ENCODE measurements around the gene GRM2. TPM values are rescaled to one million over a fixed set of nuclear protein-coding genes. Genes with fewer than 3 reads are reported as not detected.

GRM2 gene
- total and polyA plus RNA-seq, 2 donors = 0.05 to 0.91 TPM

DNA sequence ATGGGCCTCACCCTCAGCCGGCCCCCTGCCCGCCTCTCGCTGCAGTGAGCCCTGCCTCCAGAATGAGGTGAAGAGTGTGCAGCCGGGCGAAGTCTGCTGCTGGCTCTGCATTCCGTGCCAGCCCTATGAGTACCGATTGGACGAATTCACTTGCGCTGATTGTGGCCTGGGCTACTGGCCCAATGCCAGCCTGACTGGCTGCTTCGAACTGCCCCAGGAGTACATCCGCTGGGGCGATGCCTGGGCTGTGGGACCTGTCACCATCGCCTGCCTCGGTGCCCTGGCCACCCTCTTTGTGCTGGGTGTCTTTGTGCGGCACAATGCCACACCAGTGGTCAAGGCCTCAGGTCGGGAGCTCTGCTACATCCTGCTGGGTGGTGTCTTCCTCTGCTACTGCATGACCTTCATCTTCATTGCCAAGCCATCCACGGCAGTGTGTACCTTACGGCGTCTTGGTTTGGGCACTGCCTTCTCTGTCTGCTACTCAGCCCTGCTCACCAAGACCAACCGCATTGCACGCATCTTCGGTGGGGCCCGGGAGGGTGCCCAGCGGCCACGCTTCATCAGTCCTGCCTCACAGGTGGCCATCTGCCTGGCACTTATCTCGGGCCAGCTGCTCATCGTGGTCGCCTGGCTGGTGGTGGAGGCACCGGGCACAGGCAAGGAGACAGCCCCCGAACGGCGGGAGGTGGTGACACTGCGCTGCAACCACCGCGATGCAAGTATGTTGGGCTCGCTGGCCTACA is 8.5 kb downstream of the GRM2 start:
- H3K27ac ChIP-seq (ENCODE audit: low read depth in 1 of 2, low read length in 1 of 2) = no peak overlapping the region
- 96% methylated on average over 36 of the region's 36 CpGs for WGBS
- DNase-seq (ENCODE audit: low read depth in 6 of 9, low spot score in 9 of 9) = no peak
- no peaks in the 10 kb centered on the region for H3K9me3 ChIP-seq (ENCODE audit: control insufficient read depth in 2 of 2, insufficient read depth in 1 of 2, low read length in 1 of 2)
- H3K36me3 ChIP-seq (ENCODE audit: control insufficient read depth in 2 of 2, insufficient read depth in 2 of 2, low read length in 1 of 2) = no peaks in the 10 kb centered on the region
- H3K4me1 ChIP-seq (ENCODE audit: control insufficient read depth in 2 of 2, insufficient read depth in 2 of 2, low read length in 2 of 2) = no peaks in the 10 kb centered on the region
- no peaks in the 10 kb centered on the region for H3K27me3 ChIP-seq (ENCODE audit: control insufficient read depth in 2 of 2, insufficient read depth in 1 of 2, low read length in 1 of 2)
- H3K4me3 ChIP-seq (ENCODE audit: low read length in 2 of 2) = no peak overlapping the region

DNA sequence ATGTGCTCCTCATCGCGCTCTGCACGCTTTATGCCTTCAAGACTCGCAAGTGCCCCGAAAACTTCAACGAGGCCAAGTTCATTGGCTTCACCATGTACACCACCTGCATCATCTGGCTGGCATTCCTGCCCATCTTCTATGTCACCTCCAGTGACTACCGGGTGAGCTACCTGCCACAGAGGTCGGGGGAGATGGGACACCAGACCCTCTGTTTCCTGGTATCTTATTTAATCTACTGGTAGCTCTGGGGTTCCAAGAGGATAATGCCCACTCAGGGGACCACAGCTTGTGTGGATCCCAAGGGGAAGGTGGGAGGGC is 9.1 kb downstream of the GRM2 start:
- H3K4me1 ChIP-seq (ENCODE audit: control insufficient read depth in 2 of 2, insufficient read depth in 2 of 2, low read length in 2 of 2) = no peaks in the 10 kb centered on the region
- no peak for DNase-seq (ENCODE audit: low read depth in 6 of 9, low spot score in 9 of 9)
- WGBS = 96% methylated on average over 8 of the region's 8 CpGs
- H3K27ac ChIP-seq (ENCODE audit: low read depth in 1 of 2, low read length in 1 of 2) = no peak overlapping the region
- no peaks in the 10 kb centered on the region for H3K27me3 ChIP-seq (ENCODE audit: control insufficient read depth in 2 of 2, insufficient read depth in 1 of 2, low read length in 1 of 2)
- no peaks in the 10 kb centered on the region for H3K9me3 ChIP-seq (ENCODE audit: control insufficient read depth in 2 of 2, insufficient read depth in 1 of 2, low read length in 1 of 2)
- no peaks in the 10 kb centered on the region for H3K36me3 ChIP-seq (ENCODE audit: control insufficient read depth in 2 of 2, insufficient read depth in 2 of 2, low read length in 1 of 2)
- no peak overlapping the region for H3K4me3 ChIP-seq (ENCODE audit: low read length in 2 of 2)

DNA sequence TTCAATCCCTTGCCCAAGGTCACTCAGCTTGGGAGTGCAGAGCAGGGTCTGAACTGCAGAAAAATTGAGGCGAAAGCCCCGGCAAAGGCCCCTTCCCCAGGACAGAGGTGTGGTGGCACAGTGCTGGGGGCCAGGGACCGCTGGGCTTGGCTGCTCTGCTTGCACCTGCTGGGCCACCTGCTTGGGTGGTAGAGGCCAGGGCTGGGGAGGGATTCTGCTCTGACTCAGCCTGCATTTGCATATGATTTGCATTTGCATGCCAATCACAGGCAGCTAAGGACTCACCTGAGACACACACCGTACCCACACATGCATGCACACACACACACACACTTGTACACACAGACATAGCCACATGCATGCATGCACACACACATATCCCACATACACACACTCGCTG is 9.9 kb downstream of the GRM2 start:
- Histone ChIP-seq H3K27me3 (ENCODE audit: control insufficient read depth in 2 of 2, insufficient read depth in 1 of 2, low read length in 1 of 2) (no peaks in the 10 kb centered on the region), H3K4me3 (ENCODE audit: low read length in 2 of 2) (no peak overlapping the region), H3K9me3 (ENCODE audit: control insufficient read depth in 2 of 2, insufficient read depth in 1 of 2, low read length in 1 of 2) (no peaks in the 10 kb centered on the region), H3K27ac (ENCODE audit: low read depth in 1 of 2, low read length in 1 of 2) (no peak overlapping the region), H3K4me1 (ENCODE audit: control insufficient read depth in 2 of 2, insufficient read depth in 2 of 2, low read length in 2 of 2) (no peaks in the 10 kb centered on the region), H3K36me3 (ENCODE audit: control insufficient read depth in 2 of 2, insufficient read depth in 2 of 2, low read length in 1 of 2) (no peaks in the 10 kb centered on the region)
- no peak for DNase-seq (ENCODE audit: low read depth in 6 of 9, low spot score in 9 of 9)
- WGBS = 89% methylated on average over 5 of the region's 5 CpGs

DNA sequence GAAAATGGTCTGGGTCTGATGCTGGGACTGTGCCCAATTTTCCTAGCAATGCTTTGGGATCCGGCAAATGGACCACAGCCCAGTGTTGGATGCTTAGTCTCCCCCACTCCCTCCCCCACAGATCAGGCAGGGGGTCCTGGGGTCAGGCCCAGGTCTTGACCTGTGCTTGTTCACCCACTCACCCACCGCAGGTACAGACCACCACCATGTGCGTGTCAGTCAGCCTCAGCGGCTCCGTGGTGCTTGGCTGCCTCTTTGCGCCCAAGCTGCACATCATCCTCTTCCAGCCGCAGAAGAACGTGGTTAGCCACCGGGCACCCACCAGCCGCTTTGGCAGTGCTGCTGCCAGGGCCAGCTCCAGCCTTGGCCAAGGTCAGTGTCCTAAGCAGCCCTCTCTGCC is 10.6 kb downstream of the GRM2 start:
- H3K36me3 ChIP-seq (ENCODE audit: control insufficient read depth in 2 of 2, insufficient read depth in 2 of 2, low read length in 1 of 2) = no peaks in the 10 kb centered on the region
- no peaks in the 10 kb centered on the region for H3K27me3 ChIP-seq (ENCODE audit: control insufficient read depth in 2 of 2, insufficient read depth in 1 of 2, low read length in 1 of 2)
- H3K4me3 ChIP-seq (ENCODE audit: low read length in 2 of 2) = no peak overlapping the region
- H3K9me3 ChIP-seq (ENCODE audit: control insufficient read depth in 2 of 2, insufficient read depth in 1 of 2, low read length in 1 of 2) = no peaks in the 10 kb centered on the region
- no peak overlapping the region for H3K27ac ChIP-seq (ENCODE audit: low read depth in 1 of 2, low read length in 1 of 2)
- no peak for DNase-seq (ENCODE audit: low read depth in 6 of 9, low spot score in 9 of 9)
- no peaks in the 10 kb centered on the region for H3K4me1 ChIP-seq (ENCODE audit: control insufficient read depth in 2 of 2, insufficient read depth in 2 of 2, low read length in 2 of 2)
- WGBS = 92% methylated on average over 10 of the region's 10 CpGs

DNA sequence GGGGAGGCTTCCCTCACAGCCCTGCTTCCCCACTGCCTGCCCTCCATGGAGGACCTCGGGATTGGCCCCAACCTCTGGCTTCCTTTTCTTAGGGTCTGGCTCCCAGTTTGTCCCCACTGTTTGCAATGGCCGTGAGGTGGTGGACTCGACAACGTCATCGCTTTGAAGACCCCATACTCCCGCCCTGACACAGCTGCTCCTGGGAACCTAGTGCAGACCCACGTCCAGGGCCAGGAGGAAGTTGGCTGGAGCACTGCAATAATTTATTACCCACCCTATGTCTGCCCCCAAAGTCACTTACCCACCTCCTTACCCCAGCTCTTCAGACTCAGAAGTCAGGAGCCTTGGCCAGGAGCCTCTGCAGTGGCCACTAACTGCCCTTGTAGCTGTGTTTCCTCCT is 11.1 kb downstream of the GRM2 start:
- Histone ChIP-seq H3K4me3 (ENCODE audit: low read length in 2 of 2) (no peak overlapping the region), H3K4me1 (ENCODE audit: control insufficient read depth in 2 of 2, insufficient read depth in 2 of 2, low read length in 2 of 2) (no peaks in the 10 kb centered on the region), H3K27me3 (ENCODE audit: control insufficient read depth in 2 of 2, insufficient read depth in 1 of 2, low read length in 1 of 2) (no peaks in the 10 kb centered on the region), H3K36me3 (ENCODE audit: control insufficient read depth in 2 of 2, insufficient read depth in 2 of 2, low read length in 1 of 2) (no peaks in the 10 kb centered on the region), H3K9me3 (ENCODE audit: control insufficient read depth in 2 of 2, insufficient read depth in 1 of 2, low read length in 1 of 2) (no peaks in the 10 kb centered on the region), H3K27ac (ENCODE audit: low read depth in 1 of 2, low read length in 1 of 2) (no peak overlapping the region)
- no peak for DNase-seq (ENCODE audit: low read depth in 6 of 9, low spot score in 9 of 9)
- 78% methylated on average over 7 of the region's 7 CpGs for WGBS

DNA sequence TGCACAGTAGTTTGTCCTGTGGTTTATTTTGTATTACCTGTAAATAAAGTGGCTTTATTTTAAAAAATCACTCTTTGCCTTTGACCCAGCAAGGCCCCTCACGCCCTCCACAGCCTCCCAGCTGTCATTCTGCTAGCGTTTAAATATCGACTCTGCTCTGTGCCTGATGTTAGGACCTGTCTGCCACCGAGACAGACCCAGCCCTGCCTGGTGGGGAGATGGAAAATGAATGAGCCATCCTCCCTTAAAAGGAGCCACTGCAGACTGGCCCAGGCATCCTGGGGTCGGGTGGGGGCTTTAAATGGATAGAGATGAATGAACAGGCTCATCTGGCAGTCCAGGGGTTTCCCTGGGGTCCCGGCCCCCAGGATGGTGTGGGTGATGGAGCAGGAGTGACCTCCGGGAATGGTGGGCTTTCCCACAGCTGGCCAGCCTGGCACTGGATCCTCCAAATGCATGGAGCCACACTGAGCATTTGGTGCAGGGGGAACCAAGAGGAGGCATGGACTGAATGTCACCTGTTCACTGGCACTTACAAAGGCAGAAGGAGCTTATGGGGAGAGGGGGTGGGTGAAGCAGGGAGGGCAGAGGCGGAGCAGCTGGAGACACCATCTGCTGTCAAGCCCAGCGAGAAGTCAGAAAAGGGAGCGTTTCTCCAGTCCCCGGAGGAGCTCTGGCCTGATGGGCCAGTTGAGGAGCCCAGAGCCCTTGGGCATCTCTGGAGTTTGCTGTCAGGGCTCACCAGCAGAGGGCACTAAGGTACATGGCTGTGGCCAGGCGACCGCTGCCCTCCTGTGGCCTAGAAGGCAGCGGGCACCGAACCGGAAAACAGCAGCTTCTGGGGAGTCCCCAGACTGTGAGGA is 11.9 kb downstream of the GRM2 start:
- no peak overlapping the region for H3K4me3 ChIP-seq (ENCODE audit: low read length in 2 of 2)
- no peaks in the 10 kb centered on the region for H3K4me1 ChIP-seq (ENCODE audit: control insufficient read depth in 2 of 2, insufficient read depth in 2 of 2, low read length in 2 of 2)
- no peaks in the 10 kb centered on the region for H3K36me3 ChIP-seq (ENCODE audit: control insufficient read depth in 2 of 2, insufficient read depth in 2 of 2, low read length in 1 of 2)
- WGBS = 62% methylated on average over 16 of the region's 16 CpGs
- no peaks in the 10 kb centered on the region for H3K27me3 ChIP-seq (ENCODE audit: control insufficient read depth in 2 of 2, insufficient read depth in 1 of 2, low read length in 1 of 2)
- peak in 8 of 9 donors; percentile 16 to 61 (median 26) for DNase-seq (ENCODE audit: low read depth in 6 of 9, low spot score in 9 of 9)
- H3K27ac ChIP-seq (ENCODE audit: low read depth in 1 of 2, low read length in 1 of 2) = no peak overlapping the region
- H3K9me3 ChIP-seq (ENCODE audit: control insufficient read depth in 2 of 2, insufficient read depth in 1 of 2, low read length in 1 of 2) = no peaks in the 10 kb centered on the region

DNA sequence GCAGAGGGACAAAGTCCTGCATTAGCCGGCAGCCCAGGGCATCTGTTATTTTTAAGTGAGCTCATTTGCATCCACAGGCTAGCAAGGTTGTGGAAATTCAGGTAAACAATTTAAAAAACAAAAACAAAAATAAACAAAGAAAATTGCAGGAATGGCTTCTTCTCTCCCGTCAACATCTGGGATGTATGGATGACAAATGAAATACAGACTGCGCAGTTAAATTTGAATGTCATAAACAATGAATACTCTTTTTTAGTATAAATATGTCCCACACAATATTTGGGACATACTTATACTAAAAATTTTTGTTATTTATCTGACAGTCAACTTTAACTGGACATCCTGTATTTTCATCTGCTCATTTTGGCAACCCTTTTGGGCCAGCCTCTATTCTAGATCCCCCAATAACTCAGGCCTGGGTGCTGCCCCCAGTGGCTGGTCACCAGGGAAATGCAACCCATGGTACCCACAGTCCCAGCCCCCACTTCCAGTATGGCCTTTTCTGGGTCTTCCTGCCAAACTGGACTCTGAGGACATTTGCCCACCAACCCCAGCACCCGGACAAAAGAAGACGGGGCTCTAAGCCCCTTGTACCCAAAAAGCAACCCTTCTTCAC is 12.7 kb downstream of the GRM2 start:
- Histone ChIP-seq H3K4me3 (ENCODE audit: low read length in 2 of 2) (no peak overlapping the region), H3K27ac (ENCODE audit: low read depth in 1 of 2, low read length in 1 of 2) (no peak overlapping the region), H3K9me3 (ENCODE audit: control insufficient read depth in 2 of 2, insufficient read depth in 1 of 2, low read length in 1 of 2) (no peaks in the 10 kb centered on the region), H3K4me1 (ENCODE audit: control insufficient read depth in 2 of 2, insufficient read depth in 2 of 2, low read length in 2 of 2) (no peaks in the 10 kb centered on the region), H3K27me3 (ENCODE audit: control insufficient read depth in 2 of 2, insufficient read depth in 1 of 2, low read length in 1 of 2) (no peaks in the 10 kb centered on the region), H3K36me3 (ENCODE audit: control insufficient read depth in 2 of 2, insufficient read depth in 2 of 2, low read length in 1 of 2) (no peaks in the 10 kb centered on the region)
- 83% methylated on average over 5 of the region's 5 CpGs for WGBS
- no peak for DNase-seq (ENCODE audit: low read depth in 6 of 9, low spot score in 9 of 9)

DNA sequence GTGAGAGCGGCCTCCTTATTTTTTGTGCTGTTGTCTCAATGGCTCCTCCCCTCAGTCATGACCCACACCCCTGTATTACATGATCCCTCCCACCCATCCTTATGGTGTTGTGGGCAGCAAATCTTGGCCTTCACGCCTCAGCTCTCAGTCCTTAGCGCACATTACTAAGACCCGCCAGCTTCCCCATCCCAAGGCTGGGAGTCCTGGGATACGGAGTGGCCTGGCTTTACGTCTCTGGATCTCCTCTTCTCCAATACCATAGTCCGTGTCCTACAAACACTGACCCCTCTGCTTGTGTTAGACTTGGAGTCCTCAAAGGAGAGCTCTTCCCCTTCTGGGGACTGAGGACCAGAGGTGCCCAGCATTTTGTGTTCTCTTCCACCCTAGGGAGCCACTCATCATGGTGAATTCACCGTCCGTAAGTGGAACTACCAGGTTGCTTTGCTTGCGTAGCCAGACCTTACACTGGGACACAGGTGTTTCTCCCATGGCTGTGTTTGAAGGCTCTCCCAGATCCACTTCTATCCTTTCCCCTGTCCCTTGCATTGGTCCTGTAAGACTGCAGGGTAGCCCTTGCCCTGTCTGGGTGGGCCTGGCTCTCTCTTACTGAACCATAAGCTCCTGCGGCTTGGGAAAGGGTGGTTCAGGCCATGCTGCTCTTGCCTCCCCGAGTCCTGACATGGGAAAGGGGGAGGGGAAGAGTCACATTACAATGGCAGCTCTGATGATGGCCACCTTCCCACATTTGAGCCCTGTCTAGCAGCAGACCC is 13.6 kb downstream of the GRM2 start:
- H3K4me3 ChIP-seq (ENCODE audit: low read length in 2 of 2) = no peak overlapping the region
- H3K4me1 ChIP-seq (ENCODE audit: control insufficient read depth in 2 of 2, insufficient read depth in 2 of 2, low read length in 2 of 2) = no peaks in the 10 kb centered on the region
- no peaks in the 10 kb centered on the region for H3K36me3 ChIP-seq (ENCODE audit: control insufficient read depth in 2 of 2, insufficient read depth in 2 of 2, low read length in 1 of 2)
- H3K27ac ChIP-seq (ENCODE audit: low read depth in 1 of 2, low read length in 1 of 2) = no peak overlapping the region
- no peaks in the 10 kb centered on the region for H3K9me3 ChIP-seq (ENCODE audit: control insufficient read depth in 2 of 2, insufficient read depth in 1 of 2, low read length in 1 of 2)
- no peaks in the 10 kb centered on the region for H3K27me3 ChIP-seq (ENCODE audit: control insufficient read depth in 2 of 2, insufficient read depth in 1 of 2, low read length in 1 of 2)
- 97% methylated on average over 12 of the region's 12 CpGs for WGBS
- DNase-seq (ENCODE audit: low read depth in 6 of 9, low spot score in 9 of 9) = no peak
